ENCODE data around the gene SPO11.

SPO11 gene

DNA sequence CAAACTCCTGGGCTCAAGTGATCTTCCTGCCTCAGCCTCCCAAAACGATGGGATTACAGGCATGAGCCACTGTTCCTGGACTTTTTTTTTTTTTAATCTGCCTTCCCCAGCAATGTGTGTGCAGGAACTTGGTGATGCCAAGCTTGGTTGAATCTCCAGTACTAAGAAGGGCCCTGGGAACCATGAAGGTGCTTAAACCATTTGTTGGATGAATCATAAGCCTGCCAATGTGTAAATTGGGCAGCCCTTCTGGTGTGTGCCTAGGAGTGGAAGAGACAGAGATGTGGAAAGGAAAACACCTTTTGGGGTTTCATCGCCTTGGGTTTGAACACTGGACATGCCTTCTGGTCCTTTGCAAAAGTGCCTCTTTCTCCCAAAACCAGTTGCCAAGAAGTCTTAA is 7.1 kb upstream of the SPO11 start:
- TF ChIP-seq, protein P1, sequence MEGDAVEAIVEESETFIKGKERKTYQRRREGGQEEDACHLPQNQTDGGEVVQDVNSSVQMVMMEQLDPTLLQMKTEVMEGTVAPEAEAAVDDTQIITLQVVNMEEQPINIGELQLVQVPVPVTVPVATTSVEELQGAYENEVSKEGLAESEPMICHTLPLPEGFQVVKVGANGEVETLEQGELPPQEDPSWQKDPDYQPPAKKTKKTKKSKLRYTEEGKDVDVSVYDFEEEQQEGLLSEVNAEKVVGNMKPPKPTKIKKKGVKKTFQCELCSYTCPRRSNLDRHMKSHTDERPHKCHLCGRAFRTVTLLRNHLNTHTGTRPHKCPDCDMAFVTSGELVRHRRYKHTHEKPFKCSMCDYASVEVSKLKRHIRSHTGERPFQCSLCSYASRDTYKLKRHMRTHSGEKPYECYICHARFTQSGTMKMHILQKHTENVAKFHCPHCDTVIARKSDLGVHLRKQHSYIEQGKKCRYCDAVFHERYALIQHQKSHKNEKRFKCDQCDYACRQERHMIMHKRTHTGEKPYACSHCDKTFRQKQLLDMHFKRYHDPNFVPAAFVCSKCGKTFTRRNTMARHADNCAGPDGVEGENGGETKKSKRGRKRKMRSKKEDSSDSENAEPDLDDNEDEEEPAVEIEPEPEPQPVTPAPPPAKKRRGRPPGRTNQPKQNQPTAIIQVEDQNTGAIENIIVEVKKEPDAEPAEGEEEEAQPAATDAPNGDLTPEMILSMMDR (IDR thresholded peaks at IDR 0.05; ENCODE audit: low read depth, low read length, missing control alignments) = no peak
- no peak for DNase-seq
- H3K27ac ChIP-seq = no peak overlapping the region
- no peaks in the 10 kb centered on the region for H3K36me3 ChIP-seq (replicated peaks)
- H3K27me3 ChIP-seq (replicated peaks) = peaks cover 6% of the 10 kb centered on the region
- no peak overlapping the region for H3K4me3 ChIP-seq (ENCODE audit: low read depth, low read length)
- in situ Hi-C loops (cut with HindIII; ENCODE audit: low pct_ligation_motif_present, low sequenced_read_pairs) = no loop called here

DNA sequence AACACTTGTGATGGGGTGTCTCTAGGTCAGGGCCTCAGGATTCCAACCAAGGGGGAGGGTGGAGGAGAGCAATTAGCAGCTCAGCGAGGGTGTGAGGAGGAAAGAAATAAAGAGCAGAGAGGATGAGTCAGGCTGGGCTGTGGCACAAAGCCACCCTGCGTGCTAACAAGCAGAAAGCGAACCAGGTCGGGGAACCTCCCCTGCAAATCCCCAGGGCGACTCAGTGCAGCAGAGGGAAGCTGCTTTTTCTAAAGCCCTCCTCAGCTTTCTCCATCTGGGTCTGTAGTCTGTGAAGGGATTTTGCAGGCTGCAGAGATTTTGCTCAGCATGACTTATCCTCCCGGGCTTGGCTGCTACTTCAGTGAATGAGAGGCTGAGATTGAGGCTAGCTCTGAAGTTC is 6.6 kb upstream of the SPO11 start:
- Histone ChIP-seq H3K27ac (no peak overlapping the region), H3K36me3 (replicated peaks) (no peaks in the 10 kb centered on the region), H3K4me3 (ENCODE audit: low read depth, low read length) (no peak overlapping the region), H3K27me3 (replicated peaks) (peaks cover 6% of the 10 kb centered on the region)
- TF ChIP-seq, protein P1 (IDR thresholded peaks at IDR 0.05; ENCODE audit: low read depth, low read length, missing control alignments) = no peak
- in situ Hi-C loops (cut with HindIII; ENCODE audit: low pct_ligation_motif_present, low sequenced_read_pairs) = no loop called here
- peak; percentile 5 for DNase-seq

DNA sequence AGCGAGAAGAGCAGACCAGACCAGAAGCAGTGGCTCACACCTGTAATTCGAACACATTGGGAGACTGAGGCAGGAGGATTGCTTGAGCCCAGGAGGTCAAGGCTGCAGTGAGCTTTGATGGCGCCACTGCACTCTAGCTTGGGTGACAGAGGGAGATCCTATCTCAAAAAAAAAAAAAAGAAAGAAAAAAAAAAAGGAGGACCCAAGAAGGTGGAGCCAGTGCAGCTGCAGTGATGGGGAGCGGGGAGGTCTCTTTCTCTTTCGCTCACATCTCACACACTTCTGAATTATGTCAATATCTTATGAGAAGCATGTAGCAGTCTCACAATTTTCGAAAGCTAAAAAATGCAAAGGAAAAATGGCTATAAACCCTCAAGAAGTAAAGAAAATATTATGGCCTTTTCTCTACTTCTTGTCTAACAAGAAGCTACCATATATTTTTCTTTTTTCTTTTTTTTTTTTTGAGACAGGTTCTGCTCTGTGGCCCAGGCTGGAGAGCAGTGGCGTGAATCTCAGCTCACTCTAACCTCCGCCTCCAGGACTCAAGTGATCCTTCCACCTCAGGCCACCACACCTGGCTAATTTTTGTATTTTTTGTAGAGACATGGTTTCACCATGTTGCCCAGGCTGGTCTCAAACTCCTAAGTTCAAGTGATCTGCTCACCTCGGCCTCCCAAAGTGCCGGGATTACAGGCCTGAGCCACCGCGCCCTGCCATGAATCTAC is 3.8 kb upstream of the SPO11 start:
- Histone ChIP-seq H3K4me3 (ENCODE audit: low read depth, low read length) (no peak overlapping the region), H3K27ac (no peak overlapping the region), H3K27me3 (replicated peaks) (peaks cover 14% of the 10 kb centered on the region), H3K36me3 (replicated peaks) (no peaks in the 10 kb centered on the region)
- no peak for DNase-seq
- in situ Hi-C loops (cut with HindIII; ENCODE audit: low pct_ligation_motif_present, low sequenced_read_pairs) = loop anchor here (25.0 kb wide), 1 partner anchor 238 kb away; no protein-coding TSS in a partner anchor
- TF ChIP-seq, protein P1 (IDR thresholded peaks at IDR 0.05; ENCODE audit: low read depth, low read length, missing control alignments) = no peak

DNA sequence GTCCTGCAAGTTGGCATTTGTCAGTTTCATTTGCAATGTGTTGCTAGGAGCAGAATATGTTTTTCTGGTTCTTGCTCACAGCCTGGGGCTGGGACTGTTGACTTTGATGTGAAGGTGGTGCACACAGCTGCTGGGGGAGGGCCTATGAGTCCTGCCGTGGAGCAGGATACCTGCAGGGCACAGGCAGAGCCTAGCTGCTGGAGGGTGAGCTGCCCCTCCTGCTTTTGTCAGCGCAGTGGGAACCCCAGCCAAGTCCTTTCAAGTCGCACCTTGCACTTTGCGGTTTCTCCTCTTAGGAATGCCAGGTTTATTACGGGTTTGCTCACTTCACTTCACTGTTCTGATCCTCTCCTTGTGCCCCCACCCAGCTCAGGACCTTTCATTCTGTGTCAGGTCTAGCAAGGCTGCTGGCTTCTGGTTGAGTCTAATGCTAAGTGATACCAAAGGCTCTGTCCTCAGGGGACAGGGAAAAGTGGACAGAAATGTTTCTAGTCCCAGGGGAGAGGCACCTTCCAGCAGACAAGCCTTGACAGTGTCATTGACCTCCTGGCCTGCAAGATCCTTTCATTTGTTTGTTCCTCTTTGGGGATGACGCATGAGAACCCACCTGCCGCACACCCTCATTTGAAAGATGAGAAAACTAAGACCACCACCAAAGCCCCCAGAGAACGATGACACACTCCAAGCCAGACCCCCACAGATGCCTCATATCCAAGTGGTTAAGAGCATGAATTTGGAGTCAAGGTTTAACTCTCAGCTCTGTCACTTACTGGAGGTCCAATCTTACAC is 2.7 kb upstream of the SPO11 start:
- H3K36me3 ChIP-seq (replicated peaks) = no peaks in the 10 kb centered on the region
- H3K27me3 ChIP-seq (replicated peaks) = peaks cover 19% of the 10 kb centered on the region
- no peak for DNase-seq
- in situ Hi-C loops (cut with HindIII; ENCODE audit: low pct_ligation_motif_present, low sequenced_read_pairs) = loop anchor here (25.0 kb wide), 1 partner anchor 240 kb away; no protein-coding TSS in a partner anchor
- H3K27ac ChIP-seq = no peak overlapping the region
- TF ChIP-seq, protein P1 (IDR thresholded peaks at IDR 0.05; ENCODE audit: low read depth, low read length, missing control alignments) = no peak
- H3K4me3 ChIP-seq (ENCODE audit: low read depth, low read length) = no peak overlapping the region

DNA sequence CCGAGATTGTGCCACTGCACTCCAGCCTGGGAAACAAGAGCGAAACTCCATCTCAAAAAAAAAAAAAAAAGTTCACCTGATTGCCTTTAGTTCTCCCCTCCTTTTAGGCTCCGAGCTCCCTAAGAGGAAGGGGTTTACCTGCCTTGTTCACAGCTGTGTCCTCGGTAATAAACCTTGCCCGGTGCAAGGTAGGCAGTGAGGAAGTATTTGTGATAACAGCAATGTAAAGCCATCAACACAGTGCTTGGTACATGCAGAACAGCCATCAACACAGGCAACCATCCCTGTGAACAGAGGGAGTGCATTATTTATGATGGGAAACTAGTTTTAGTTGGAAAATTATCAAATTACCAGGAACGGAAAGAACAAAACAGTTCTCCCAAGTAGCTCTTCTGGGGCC is 1.8 kb upstream of the SPO11 start:
- H3K4me3 ChIP-seq (ENCODE audit: low read depth, low read length) = no peak overlapping the region
- in situ Hi-C loops (cut with HindIII; ENCODE audit: low pct_ligation_motif_present, low sequenced_read_pairs) = loop anchor here (25.0 kb wide), 1 partner anchor 241 kb away; no protein-coding TSS in a partner anchor
- peaks cover 21% of the 10 kb centered on the region for H3K27me3 ChIP-seq (replicated peaks)
- no peak for DNase-seq
- no peak overlapping the region for H3K27ac ChIP-seq
- TF ChIP-seq, protein P1 (IDR thresholded peaks at IDR 0.05; ENCODE audit: low read depth, low read length, missing control alignments) = no peak
- H3K36me3 ChIP-seq (replicated peaks) = no peaks in the 10 kb centered on the region

All from brain microvascular endothelial cell (primary cell).